ENCODE results near the gene MEIS2.

- TF ChIP-seq, protein P1, sequence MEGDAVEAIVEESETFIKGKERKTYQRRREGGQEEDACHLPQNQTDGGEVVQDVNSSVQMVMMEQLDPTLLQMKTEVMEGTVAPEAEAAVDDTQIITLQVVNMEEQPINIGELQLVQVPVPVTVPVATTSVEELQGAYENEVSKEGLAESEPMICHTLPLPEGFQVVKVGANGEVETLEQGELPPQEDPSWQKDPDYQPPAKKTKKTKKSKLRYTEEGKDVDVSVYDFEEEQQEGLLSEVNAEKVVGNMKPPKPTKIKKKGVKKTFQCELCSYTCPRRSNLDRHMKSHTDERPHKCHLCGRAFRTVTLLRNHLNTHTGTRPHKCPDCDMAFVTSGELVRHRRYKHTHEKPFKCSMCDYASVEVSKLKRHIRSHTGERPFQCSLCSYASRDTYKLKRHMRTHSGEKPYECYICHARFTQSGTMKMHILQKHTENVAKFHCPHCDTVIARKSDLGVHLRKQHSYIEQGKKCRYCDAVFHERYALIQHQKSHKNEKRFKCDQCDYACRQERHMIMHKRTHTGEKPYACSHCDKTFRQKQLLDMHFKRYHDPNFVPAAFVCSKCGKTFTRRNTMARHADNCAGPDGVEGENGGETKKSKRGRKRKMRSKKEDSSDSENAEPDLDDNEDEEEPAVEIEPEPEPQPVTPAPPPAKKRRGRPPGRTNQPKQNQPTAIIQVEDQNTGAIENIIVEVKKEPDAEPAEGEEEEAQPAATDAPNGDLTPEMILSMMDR (conservative IDR thresholded peaks at IDR 0.05 in 1 of 2, IDR thresholded peaks at IDR 0.05 in 1 of 2; ENCODE audit: extremely low read depth in 1 of 2, insufficient read depth in 1 of 2, low read depth in 1 of 2, low read length in 2 of 2): no peak
- TF ChIP-seq EZH2 (IDR thresholded peaks at IDR 0.05; ENCODE audit: borderline replicate concordance, low read length): no peak
Measured at GRCh38 chr15:37125143-37125542, 24.8 kb upstream of the MEIS2 start.
